ENCODE measurements around the gene PHYH.
A peak's percentile ranks its signal among the peaks of the same experiment; 100 is the strongest.

Gene PHYH

GRCh38 chr10:13340626-13341376 is 40.9 kb upstream of the PHYH start:
- no peak overlapping the region for H3K4me3 ChIP-seq (ENCODE audit: control insufficient read depth, low read depth, low read length)
- no peak for TF ChIP-seq CTCF (conservative IDR thresholded peaks at IDR 0.05; ENCODE audit: control insufficient read depth, insufficient read depth, low read depth, low read length)
- DNase-seq (ENCODE audit: low read depth): no peak

GRCh38 chr10:13340068-13340467 is 40.2 kb upstream of the PHYH start:
- no peak for TF ChIP-seq CTCF (conservative IDR thresholded peaks at IDR 0.05; ENCODE audit: control insufficient read depth, insufficient read depth, low read depth, low read length)
- H3K4me3 ChIP-seq (ENCODE audit: control insufficient read depth, low read depth, low read length): no peak overlapping the region
- no peak for DNase-seq (ENCODE audit: low read depth)

- H3K4me3 ChIP-seq (ENCODE audit: control insufficient read depth, low read depth, low read length): no peak overlapping the region
- TF ChIP-seq CTCF (conservative IDR thresholded peaks at IDR 0.05; ENCODE audit: control insufficient read depth, insufficient read depth, low read depth, low read length): no peak
- DNase-seq (ENCODE audit: low read depth): peak; percentile 80
Measured at GRCh38 chr10:13338390-13339110, 38.7 kb upstream of the PHYH start.

GRCh38 chr10:13337827-13338196 is 37.9 kb upstream of the PHYH start:
- DNase-seq (ENCODE audit: low read depth): no peak
- no peak for TF ChIP-seq CTCF (conservative IDR thresholded peaks at IDR 0.05; ENCODE audit: control insufficient read depth, insufficient read depth, low read depth, low read length)
- no peak overlapping the region for H3K4me3 ChIP-seq (ENCODE audit: control insufficient read depth, low read depth, low read length)

- H3K4me3 ChIP-seq (ENCODE audit: control insufficient read depth, low read depth, low read length): no peak overlapping the region
- DNase-seq (ENCODE audit: low read depth): no peak
Measured at GRCh38 chr10:13337128-13337826, 37.4 kb upstream of the PHYH start.

GRCh38 chr10:13335881-13336280 is 36.0 kb upstream of the PHYH start:
- no peak for TF ChIP-seq CTCF (conservative IDR thresholded peaks at IDR 0.05; ENCODE audit: control insufficient read depth, insufficient read depth, low read depth, low read length)
- H3K4me3 ChIP-seq (ENCODE audit: control insufficient read depth, low read depth, low read length): no peak overlapping the region
- DNase-seq (ENCODE audit: low read depth): no peak

More at GRCh38 chr10:13337128-13337826, 37.4 kb upstream of the PHYH start:
- TF ChIP-seq CTCF (conservative IDR thresholded peaks at IDR 0.05; ENCODE audit: control insufficient read depth, insufficient read depth, low read depth, low read length): no peak

Measured in fibroblast of mammary gland (primary cell).